Karpas-422 (cell line): Measurements from ENCODE around the gene MINDY3. TPM values are rescaled to one million over a fixed set of nuclear protein-coding genes. Genes with fewer than 3 reads are reported as not detected.

Experiments used
- DNase-seq: peaks from one replicate; pipeline ENCODE4 v3.0.0-alpha.2; 2015
- H2AFZ ChIP-seq: fragments of 200-600 bp; sonication (generic); 2 replicates; pipeline ENCODE4 v1.6.1; 2014; ENCODE audit warnings: antibody characterized with exemption, low read length, mixed read lengths
- H3K27ac ChIP-seq: fragments of 200-600 bp; sonication (generic); 2 replicates; pipeline ENCODE4 v1.5.1; 2014; ENCODE audit warnings: mild to moderate bottlenecking, low read length, moderate library complexity
- H3K27me3 ChIP-seq: fragments of 200-600 bp; sonication (generic); 2 replicates; pipeline ENCODE4 v1.6.1; 2014; ENCODE audit warnings: low read length, mixed read lengths
- H3K36me3 ChIP-seq: fragments of 200-600 bp; sonication (generic); 2 replicates; pipeline ENCODE4 v1.6.1; 2014; ENCODE audit warnings: low read length, mixed read lengths; ENCODE audit not compliant: insufficient read depth
- H3K4me1 ChIP-seq: fragments of 200-600 bp; sonication (generic); 2 replicates; pipeline ENCODE4 v1.6.1; 2014; ENCODE audit warnings: mild to moderate bottlenecking, low read length, mixed read lengths
- H3K4me2 ChIP-seq: fragments of 200-600 bp; sonication (generic); 2 replicates; pipeline ENCODE4 v1.6.1; 2014; ENCODE audit warnings: low read length, low read depth, mild to moderate bottlenecking; ENCODE audit not compliant: poor library complexity, severe bottlenecking
- H3K4me3 ChIP-seq: fragments of 200-600 bp; sonication (generic); 2 replicates; pipeline ENCODE4 v1.5.1; 2014; ENCODE audit warnings: mild to moderate bottlenecking, antibody characterized with exemption, low read length, mixed read lengths
- H3K79me2 ChIP-seq: fragments of 200-600 bp; sonication (generic); 2 replicates; pipeline ENCODE4 v1.6.1; 2014; ENCODE audit warnings: mild to moderate bottlenecking, low read length, mixed read lengths
- H3K9ac ChIP-seq: fragments of 200-600 bp; sonication (generic); 2 replicates; pipeline ENCODE4 v1.6.0; 2014; ENCODE audit warnings: low read length
- H3K9me2 ChIP-seq: fragments of 200-600 bp; sonication (generic), shearing (Covaris generic); replicated peaks from 2 replicates; pipeline ENCODE4 v1.6.0; 2014; ENCODE audit warnings: mild to moderate bottlenecking, low read length, moderate library complexity; ENCODE audit not compliant: insufficient read depth
- H3K9me3 ChIP-seq: fragments of 300-700, 200-600 bp; sonication (generic); 2 replicates; pipeline ENCODE4 v1.6.1; 2014; ENCODE audit warnings: low read length, mixed read lengths
- H4K20me1 ChIP-seq: fragments of 200-600 bp; sonication (generic); 2 replicates; pipeline ENCODE4 v1.6.1; 2014; ENCODE audit warnings: mild to moderate bottlenecking, antibody characterized with exemption, low read length, low read depth; ENCODE audit not compliant: insufficient read depth
- total RNA-seq: library from RNA; depleted of rRNA; stranded (reverse); fragments of >200 nt; shearing (Covaris generic); gene quantifications from 2 replicates; pipeline ENCODE4 v1.2.3, GENCODE V29; 2014; ENCODE audit warnings: low replicate concordance

The MINDY3 gene
- total RNA-seq, 1 experiment from 2014 or later = 43.0 TPM

DNA sequence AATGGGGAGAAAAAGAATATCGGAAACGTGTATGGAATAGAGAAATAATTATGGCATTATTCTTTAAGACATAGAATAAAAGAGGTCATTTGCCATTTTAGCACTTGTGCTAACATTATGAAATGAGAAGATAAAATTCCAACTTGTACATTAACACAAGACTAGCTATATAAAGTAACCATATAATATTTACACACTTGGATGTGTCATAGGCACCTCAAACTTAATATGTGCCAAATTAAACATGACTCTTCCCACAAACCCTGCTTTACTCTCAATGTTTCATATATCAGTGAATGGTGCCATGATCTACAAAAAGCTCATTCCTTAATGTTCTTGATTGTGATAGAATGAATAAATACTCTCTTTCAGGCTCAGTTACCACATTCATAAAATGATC, 4.1 kb upstream of the MINDY3 start:
- H3K27me3 ChIP-seq = no peaks in the 10 kb centered on the region

DNA sequence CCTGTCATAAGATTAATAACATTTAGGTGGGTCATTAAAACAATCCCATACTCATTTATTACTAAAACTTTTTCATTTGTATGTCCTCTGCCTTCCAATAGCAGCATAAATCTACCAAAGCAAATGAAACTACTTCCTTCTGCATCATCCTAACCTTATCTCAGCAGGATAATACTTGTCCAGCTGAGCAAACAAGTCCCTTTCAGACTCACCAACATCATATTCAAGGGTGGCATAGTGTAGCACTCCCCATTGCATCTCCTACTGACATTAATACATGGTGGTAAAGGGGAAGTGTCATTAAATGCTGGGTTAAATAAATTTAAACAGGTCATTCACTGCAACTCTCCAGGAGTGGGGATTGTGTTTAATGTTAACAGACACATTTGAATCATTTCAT, 3.4 kb upstream of the MINDY3 start:
- Histone ChIP-seq H3K4me3 (no peak overlapping the region), H3K36me3 (no peaks in the 10 kb centered on the region), H3K27ac (no peak overlapping the region), H3K9me3 (no peaks in the 10 kb centered on the region), H3K9ac (no peak overlapping the region), H2AFZ (no peak overlapping the region), H3K9me2 (0 out of 2 replicates have a peak, but pooled peaks cover 4% of the 10 kb centered on the region), H3K79me2 (peaks cover 15% of the 10 kb centered on the region), H3K4me1 (peaks cover 15% of the 10 kb centered on the region), H3K27me3 (no peaks in the 10 kb centered on the region), H4K20me1 (no peaks in the 10 kb centered on the region), H3K4me2 (no peak overlapping the region)
- no peak for DNase-seq

More for the DNA sequence above, 4.1 kb upstream of the MINDY3 start:
- 0 out of 2 replicates have a peak, but pooled peaks cover 4% of the 10 kb centered on the region for H3K9me2 ChIP-seq
- no peaks in the 10 kb centered on the region for H3K9me3 ChIP-seq
- no peak overlapping the region for H3K9ac ChIP-seq
- H3K79me2 ChIP-seq = peaks cover 9% of the 10 kb centered on the region
- H3K4me3 ChIP-seq = no peak overlapping the region
- DNase-seq = no peak
- H2AFZ ChIP-seq = no peak overlapping the region
- no peaks in the 10 kb centered on the region for H3K36me3 ChIP-seq
- H3K4me1 ChIP-seq = peaks cover 9% of the 10 kb centered on the region
- no peak overlapping the region for H3K4me2 ChIP-seq
- no peak overlapping the region for H3K27ac ChIP-seq
- no peaks in the 10 kb centered on the region for H4K20me1 ChIP-seq

DNA sequence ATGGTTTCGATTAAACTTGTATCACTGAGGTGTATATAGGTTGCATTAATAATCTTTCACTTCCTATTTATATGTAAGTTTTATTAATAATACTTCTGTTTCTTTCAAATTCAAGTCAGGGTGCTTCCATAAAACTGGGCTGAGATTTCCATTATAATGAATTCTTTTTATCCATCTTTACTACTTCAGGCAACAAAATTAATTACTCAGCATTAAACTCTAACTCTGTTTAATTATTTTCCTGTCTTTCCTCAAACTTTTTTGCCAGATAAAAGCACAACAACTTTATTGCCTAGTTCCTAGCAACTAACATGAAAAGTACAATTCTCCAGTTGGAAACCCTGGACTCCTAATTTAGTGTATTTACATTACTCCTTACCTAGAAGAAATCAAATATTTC, 3.0 kb upstream of the MINDY3 start:
- Histone ChIP-seq H3K79me2 (peaks cover 20% of the 10 kb centered on the region), H3K27ac (no peak overlapping the region), H2AFZ (no peak overlapping the region), H3K27me3 (no peaks in the 10 kb centered on the region), H3K36me3 (no peaks in the 10 kb centered on the region), H3K4me1 (peaks cover 19% of the 10 kb centered on the region), H3K4me3 (no peak overlapping the region), H4K20me1 (no peaks in the 10 kb centered on the region), H3K9ac (no peak overlapping the region), H3K9me3 (no peaks in the 10 kb centered on the region), H3K4me2 (no peak overlapping the region), H3K9me2 (0 out of 2 replicates have a peak, but pooled peaks cover 4% of the 10 kb centered on the region)
- no peak for DNase-seq

DNA sequence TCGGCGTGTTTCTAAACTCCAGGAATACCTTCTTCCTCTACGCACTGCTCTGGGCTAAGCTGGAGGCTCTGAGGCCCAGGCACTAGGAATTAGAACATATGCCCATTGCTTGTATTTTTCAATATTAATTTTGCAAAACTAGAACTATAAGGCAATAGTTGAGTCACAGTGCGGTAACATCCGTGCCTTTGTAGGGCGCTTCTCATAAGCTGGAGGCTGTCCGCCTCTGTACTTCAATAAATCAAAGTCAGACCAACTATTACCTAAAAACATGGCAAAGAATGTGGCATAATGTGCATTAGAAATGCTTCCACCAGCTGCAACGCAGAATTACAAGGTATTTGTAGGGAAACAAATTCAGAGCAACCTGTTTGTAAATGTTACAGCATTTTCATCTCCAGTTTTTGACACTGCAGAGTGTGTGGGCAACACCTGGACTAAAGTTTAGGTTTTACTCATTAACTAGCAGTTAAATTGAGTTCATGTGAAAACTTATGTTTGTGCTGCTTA, 440 bp upstream of the MINDY3 start:
- peak overlapping the region; percentile 85 for H3K9ac ChIP-seq
- H4K20me1 ChIP-seq = no peaks in the 10 kb centered on the region
- no peaks in the 10 kb centered on the region for H3K27me3 ChIP-seq
- H3K4me2 ChIP-seq = peak overlapping the region; percentile 95
- peaks cover 27% of the 10 kb centered on the region for H3K4me1 ChIP-seq
- DNase-seq = no peak
- H3K9me3 ChIP-seq = no peaks in the 10 kb centered on the region
- H3K79me2 ChIP-seq = peaks cover 45% of the 10 kb centered on the region
- peak overlapping the region; percentile 8; the same call in 1 of the 2 replicates for H3K27ac ChIP-seq
- peak overlapping the region; percentile 62; the same call in 1 of the 2 replicates for H2AFZ ChIP-seq
- H3K4me3 ChIP-seq = peak overlapping the region; percentile 92
- 0 out of 2 replicates have a peak, but pooled peaks cover 4% of the 10 kb centered on the region for H3K9me2 ChIP-seq
- peaks cover 14% of the 10 kb centered on the region; the same call in 1 of the 2 replicates for H3K36me3 ChIP-seq

DNA sequence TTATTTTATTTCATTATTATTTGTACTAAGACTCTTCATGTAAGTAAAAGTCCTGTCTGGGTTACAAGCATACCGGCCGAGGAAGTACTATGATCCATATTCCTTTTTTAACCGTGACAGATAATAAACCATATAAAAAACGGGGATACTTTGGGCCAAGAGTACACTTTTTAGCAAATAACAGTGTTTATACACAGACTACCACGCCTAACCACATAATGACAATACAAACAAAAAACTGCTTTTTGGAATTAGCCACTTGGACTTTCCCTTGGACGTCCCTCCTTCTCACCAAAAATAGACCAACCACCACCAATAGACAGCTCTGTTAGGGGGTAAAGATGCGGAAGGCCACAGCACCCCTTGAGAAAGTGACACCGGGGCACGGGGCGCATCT, 800 bp downstream of the MINDY3 start:
- Histone ChIP-seq H3K79me2 (peaks cover 58% of the 10 kb centered on the region), H4K20me1 (no peaks in the 10 kb centered on the region), H3K9ac (peak overlapping the region; percentile 85), H3K4me1 (peaks cover 27% of the 10 kb centered on the region), H2AFZ (peak overlapping the region; percentile 69; the same call in 1 of the 2 replicates), H3K27me3 (no peaks in the 10 kb centered on the region), H3K9me3 (no peaks in the 10 kb centered on the region), H3K4me3 (peak overlapping the region; percentile 92), H3K9me2 (0 out of 2 replicates have a peak, but pooled peaks cover 4% of the 10 kb centered on the region), H3K27ac (no peak overlapping the region), H3K36me3 (peaks cover 25% of the 10 kb centered on the region), H3K4me2 (peak overlapping the region; percentile 95)
- DNase-seq = no peak

DNA sequence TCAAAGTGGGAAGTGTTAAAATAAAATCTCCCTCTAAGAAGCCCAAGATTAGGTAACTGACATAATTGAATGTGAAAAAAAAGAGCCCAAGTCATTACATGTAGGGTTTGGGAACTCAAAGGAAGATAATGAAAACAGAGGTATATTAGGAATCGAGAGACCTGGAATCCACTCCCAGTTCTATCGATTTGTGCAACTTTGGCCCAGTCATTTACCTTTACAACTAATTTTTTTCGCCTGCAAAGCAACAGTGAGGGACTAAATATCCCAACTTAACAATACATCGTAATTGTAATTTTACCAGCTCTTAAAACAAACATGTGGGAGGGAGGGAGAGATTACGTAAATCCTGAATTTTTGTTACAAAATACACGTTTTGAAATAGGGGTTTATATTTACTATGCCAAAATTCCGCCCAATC, 1.4 kb downstream of the MINDY3 start:
- Histone ChIP-seq H2AFZ (no peak overlapping the region), H3K27ac (no peak overlapping the region), H3K4me1 (peaks cover 27% of the 10 kb centered on the region), H3K27me3 (no peaks in the 10 kb centered on the region), H4K20me1 (no peaks in the 10 kb centered on the region), H3K4me3 (peak overlapping the region; percentile 92), H3K4me2 (peak overlapping the region; percentile 95), H3K9me3 (no peaks in the 10 kb centered on the region; the same call in 1 of the 2 replicates), H3K36me3 (peaks cover 32% of the 10 kb centered on the region), H3K9me2 (0 out of 2 replicates have a peak, but pooled peaks cover 4% of the 10 kb centered on the region), H3K9ac (peak overlapping the region; percentile 85), H3K79me2 (peaks cover 64% of the 10 kb centered on the region)
- no peak for DNase-seq

DNA sequence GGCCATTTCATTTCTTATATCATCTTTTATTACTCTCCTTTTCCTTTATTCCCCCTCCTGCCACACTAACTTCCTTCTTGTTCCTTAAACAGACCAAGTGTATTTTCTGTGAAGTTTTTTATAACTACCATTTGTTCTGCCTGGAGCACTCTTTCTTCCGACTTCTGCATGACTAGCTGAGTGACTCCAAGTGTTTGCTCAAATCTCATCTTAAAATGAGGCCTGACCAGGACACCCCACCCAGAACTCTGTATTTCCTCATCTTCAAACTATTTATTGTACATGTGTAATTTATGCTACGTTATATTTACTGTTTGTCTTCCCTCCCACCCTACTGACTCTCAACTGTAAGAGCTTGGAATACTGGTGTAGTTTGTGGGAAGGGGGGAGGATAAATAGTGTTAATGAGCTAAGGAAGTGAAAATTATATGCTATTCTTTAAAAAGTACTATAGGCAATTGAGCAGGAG, 3.2 kb downstream of the MINDY3 start:
- H3K79me2 ChIP-seq = peaks cover 81% of the 10 kb centered on the region

DNA sequence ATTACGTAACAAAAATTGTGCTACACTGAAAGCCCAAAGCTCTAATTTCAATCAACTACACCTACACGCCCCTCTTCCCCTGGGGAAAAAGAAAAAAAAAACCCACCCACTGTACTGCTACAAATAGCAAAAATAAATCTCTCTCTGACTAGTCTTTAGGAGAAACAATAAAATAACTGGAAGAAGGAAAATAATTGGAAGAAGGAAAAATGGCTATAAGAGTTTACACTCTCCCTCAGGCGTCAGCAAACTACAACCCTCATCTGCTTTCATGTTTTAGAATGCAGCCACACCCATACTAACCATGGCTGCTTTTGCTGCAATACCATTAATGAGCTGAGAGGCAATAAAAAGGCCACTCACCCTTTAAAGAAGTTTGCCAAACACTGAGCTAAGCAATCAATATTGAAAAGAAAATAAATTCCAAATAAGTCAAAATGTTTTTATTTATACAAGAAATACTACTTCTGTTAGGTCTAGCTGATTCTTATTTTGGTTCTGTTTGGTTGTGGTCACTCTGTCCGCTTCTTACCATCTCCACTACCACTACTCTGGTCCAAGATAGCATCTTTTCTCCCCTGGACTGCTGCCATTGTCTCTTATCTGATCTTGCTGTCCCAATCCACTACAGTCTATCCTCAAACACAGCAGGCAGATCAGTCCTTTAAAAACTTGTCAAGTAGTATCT, 3.8 kb downstream of the MINDY3 start:
- Histone ChIP-seq H3K4me1 (peaks cover 27% of the 10 kb centered on the region), H3K4me3 (no peak overlapping the region), H3K9me3 (peaks cover 12% of the 10 kb centered on the region), H3K27ac (no peak overlapping the region), H3K9me2 (0 out of 2 replicates have a peak, but pooled peaks cover 3% of the 10 kb centered on the region), H3K4me2 (no peak overlapping the region), H3K79me2 (peaks cover 88% of the 10 kb centered on the region), H3K36me3 (peaks cover 54% of the 10 kb centered on the region), H2AFZ (no peak overlapping the region), H3K9ac (no peak overlapping the region), H4K20me1 (no peaks in the 10 kb centered on the region), H3K27me3 (no peaks in the 10 kb centered on the region)
- no peak for DNase-seq

More for the DNA sequence above, 3.2 kb downstream of the MINDY3 start:
- DNase-seq = no peak
- H3K27me3 ChIP-seq = no peaks in the 10 kb centered on the region
- no peak overlapping the region for H2AFZ ChIP-seq
- H3K4me2 ChIP-seq = no peak overlapping the region
- H3K9me2 ChIP-seq = 0 out of 2 replicates have a peak, but pooled peaks cover 4% of the 10 kb centered on the region
- H3K4me1 ChIP-seq = peaks cover 27% of the 10 kb centered on the region
- no peaks in the 10 kb centered on the region for H4K20me1 ChIP-seq
- peaks cover 47% of the 10 kb centered on the region for H3K36me3 ChIP-seq
- H3K27ac ChIP-seq = no peak overlapping the region
- H3K9ac ChIP-seq = no peak overlapping the region
- no peak overlapping the region for H3K4me3 ChIP-seq
- H3K9me3 ChIP-seq = peaks cover 5% of the 10 kb centered on the region
